ENCODE measurements around the gene PTPRG.
"Not testable (repeated sequence)": the region's sequence is repeated elsewhere in the genome, so short reads cannot be mapped to it uniquely, and the experiment has no call there.

PTPRG gene

GRCh38 chr3:61809879-61810278, 248.5 kb downstream of the PTPRG start:
- H3K27ac ChIP-seq, result no peak overlapping the region
- TF ChIP-seq ZFX (IDR thresholded peaks at IDR 0.05), result no peak

GRCh38 chr3:61810953-61811497, 249.7 kb downstream of the PTPRG start:
- no peak overlapping the region for H3K27ac ChIP-seq
- no peak for TF ChIP-seq CTCF (conservative IDR thresholded peaks at IDR 0.05)
- TF ChIP-seq ZFX (IDR thresholded peaks at IDR 0.05), result no peak

- TF ChIP-seq ZFX (IDR thresholded peaks at IDR 0.05), result no peak
- no peak for TF ChIP-seq CTCF (conservative IDR thresholded peaks at IDR 0.05)
- no peak overlapping the region for H3K27ac ChIP-seq
Observed at GRCh38 chr3:61811652-61812051, 250.3 kb downstream of the PTPRG start.

- no peak overlapping the region for H3K27ac ChIP-seq
- TF ChIP-seq CTCF (conservative IDR thresholded peaks at IDR 0.05) (no peak), ZFX (IDR thresholded peaks at IDR 0.05) (no peak)
Observed at GRCh38 chr3:61812085-61812484, 250.7 kb downstream of the PTPRG start.

- TF ChIP-seq CTCF (conservative IDR thresholded peaks at IDR 0.05), result no peak
- TF ChIP-seq ZFX (IDR thresholded peaks at IDR 0.05), result no peak
- H3K27ac ChIP-seq, result no peak overlapping the region
Observed at GRCh38 chr3:61812517-61812916, 251.1 kb downstream of the PTPRG start.

- TF ChIP-seq CTCF (conservative IDR thresholded peaks at IDR 0.05), result no peak
- TF ChIP-seq ZFX (IDR thresholded peaks at IDR 0.05), result no peak
- no peak overlapping the region for H3K27ac ChIP-seq
Observed at GRCh38 chr3:61813636-61814035, 252.3 kb downstream of the PTPRG start.

GRCh38 chr3:61814674-61815073, 253.3 kb downstream of the PTPRG start:
- no peak for TF ChIP-seq CTCF (conservative IDR thresholded peaks at IDR 0.05)
- no peak for TF ChIP-seq ZFX (IDR thresholded peaks at IDR 0.05)
- H3K27ac ChIP-seq, result no peak overlapping the region

- not testable (repeated sequence) for H3K27ac ChIP-seq
Observed at GRCh38 chr3:61816304-61816703, 254.9 kb downstream of the PTPRG start.
